ENCODE results near the gene NSMF.
"Not testable (repeated sequence)": the region's sequence is repeated elsewhere in the genome, so short reads cannot be mapped to it uniquely, and the experiment has no call there.

Gene NSMF

GRCh38 chr9:137474271-137474670 lies 15.1 kb upstream of the NSMF start:
- DNase-seq = no peak

- DNase-seq = no peak
These were observed 11.7 kb upstream of the NSMF start for GRCh38 chr9:137470785-137471184.

- no peak for DNase-seq
These were observed 8.8 kb upstream of the NSMF start for GRCh38 chr9:137467896-137468295.

GRCh38 chr9:137467161-137467581 lies 8.0 kb upstream of the NSMF start:
- no peak for DNase-seq

GRCh38 chr9:137466389-137467085 lies 7.4 kb upstream of the NSMF start:
- not testable (repeated sequence) for DNase-seq

GRCh38 chr9:137465720-137466388 lies 6.7 kb upstream of the NSMF start:
- no peak for DNase-seq

- no peak for DNase-seq
These were observed 6.0 kb upstream of the NSMF start for GRCh38 chr9:137465000-137465719.

- no peak for DNase-seq
These were observed 5.3 kb upstream of the NSMF start for GRCh38 chr9:137464291-137464999.

GRCh38 chr9:137463931-137464290 lies 4.8 kb upstream of the NSMF start:
- no peak for DNase-seq

- no peak for DNase-seq
These were observed 4.1 kb upstream of the NSMF start for GRCh38 chr9:137462986-137463930.

GRCh38 chr9:137462396-137462985 lies 3.4 kb upstream of the NSMF start:
- no peak for DNase-seq

- peak; percentile 93 for DNase-seq
These were observed 2.7 kb upstream of the NSMF start for GRCh38 chr9:137461663-137462395.

GRCh38 chr9:137461316-137461662 lies 2.2 kb upstream of the NSMF start:
- no peak for DNase-seq

- no peak for DNase-seq
These were observed 1.5 kb upstream of the NSMF start for GRCh38 chr9:137460363-137461315.

- no peak for DNase-seq
These were observed 648 bp upstream of the NSMF start for GRCh38 chr9:137459601-137460362.

GRCh38 chr9:137458194-137459151 lies 661 bp downstream of the NSMF start:
- no peak for DNase-seq

GRCh38 chr9:137457406-137458193 lies 1.5 kb downstream of the NSMF start:
- no peak for DNase-seq

All from activated gamma-delta T cell treated with Interleukin-2 at 50 U/mL for 16 hours (primary cell).